Gastroesophageal sphincter (tissue), 4 donors: Measurements from ENCODE around the gene IL17RB. TPM values are rescaled to one million over a fixed set of nuclear protein-coding genes. Genes with fewer than 3 reads are reported as not detected.

Experiments used
- ATAC-seq: fragments of 150-250 bp; one replicate; pipeline ENCODE4 v1.9.1; 2016; ENCODE audit warnings: mild to moderate bottlenecking, moderate library complexity
- H3K27ac ChIP-seq, 4 donors: fragments of 200-600 bp; sonication (generic) in 3 of 4; 1 replicate in 3 of 4; 2 replicates in 1 of 4; pipeline ENCODE4 v1.5.1; 2016 to 2019
- H3K27me3 ChIP-seq: fragments of 200-600 bp; sonication (generic); one replicate; pipeline ENCODE4 v1.5.1; 2019
- H3K36me3 ChIP-seq, 2 donors: fragments of 200-600 bp; sonication (generic); one replicate each; pipeline ENCODE4 v1.5.1; 2019; ENCODE audit warnings: control low read depth in 1 of 2
- H3K4me1 ChIP-seq, 3 donors: fragments of 200-600 bp; sonication (generic); 1 replicate in 2 of 3; 2 replicates in 1 of 3; pipeline ENCODE4 v1.5.1; 2016 to 2019; ENCODE audit warnings: control low read depth in 2 of 3
- H3K4me3 ChIP-seq, 2 donors: fragments of 200-600 bp; sonication (generic); one replicate each; pipeline ENCODE4 v1.5.1; 2019; ENCODE audit warnings: mild to moderate bottlenecking in 1 of 2, moderate library complexity in 1 of 2
- H3K9me3 ChIP-seq, 3 donors: fragments of 200-600 bp; sonication (generic); one replicate each; pipeline ENCODE4 v1.5.1; 2017 to 2019; ENCODE audit warnings: control low read depth in 2 of 3
- EP300 ChIP-seq: sonication (generic); formaldehyde crosslinking; IDR thresholded peaks from one replicate; pipeline ENCODE4 v1.6.1; 2017; ENCODE audit warnings: antibody characterized with exemption, mild to moderate bottlenecking
- POLR2A ChIP-seq, 2 donors: fragments of 450-650 bp; IDR thresholded peaks; one replicate each; pipeline ENCODE4 v1.6.1; 2017; ENCODE audit warnings: antibody characterized with exemption in 2 of 2, mild to moderate bottlenecking in 2 of 2, moderate library complexity in 1 of 2
- POLR2AphosphoS5 ChIP-seq: sonication (generic); formaldehyde crosslinking; IDR thresholded peaks from one replicate; pipeline ENCODE4 v1.6.1; 2017; ENCODE audit warnings: antibody characterized with exemption
- WGBS, 2 donors: methylation state at CpG; one replicate each; pipeline ENCODE4 v1.1.5; 2018; ENCODE audit warnings: low coverage in 1 of 2; 5-methylcytosine and 5-hydroxymethylcytosine counted together
- total RNA-seq, 4 donors: library from RNA; depleted of rRNA; stranded (reverse); fragments of >200 nt; gene quantifications; one replicate each; pipeline ENCODE4 v1.1.0, GENCODE V29; 2016
- TF ChIP-seq, protein P1 (sequence below), 4 experiments: fragments of 200-600 bp in 2 of 4; fragments of 450-650 bp in 2 of 4; sonication (generic) in 1 of 4; IDR thresholded peaks; one replicate each; pipeline ENCODE4 v1.5.1; 2017 to 2019; ENCODE audit warnings: antibody characterized with exemption in 4 of 4, mild to moderate bottlenecking in 2 of 4, moderate library complexity in 2 of 4

Gene IL17RB
- total RNA-seq, 4 donors from 2014 or later: 0.19 to 1.1 (median 0.45) TPM

DNA sequence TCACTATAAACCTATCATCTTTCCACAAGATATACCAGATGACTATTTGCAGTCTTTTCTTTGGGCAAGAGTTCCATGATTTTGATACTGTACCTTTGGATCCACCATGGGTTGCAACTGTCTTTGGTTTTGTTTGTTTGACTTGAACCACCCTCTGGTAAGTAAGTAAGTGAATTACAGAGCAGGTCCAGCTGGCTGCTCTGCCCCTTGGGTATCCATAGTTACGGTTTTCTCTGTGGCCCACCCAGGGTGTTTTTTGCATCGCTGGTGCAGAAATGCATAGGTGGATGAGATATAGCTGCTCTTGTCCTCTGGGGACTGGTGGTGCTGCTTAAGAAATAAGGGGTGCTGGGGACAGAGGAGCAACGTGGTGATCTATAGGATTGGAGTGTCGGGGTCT lies 33.9 kb upstream of the IL17RB start:
- H3K36me3 ChIP-seq: peaks cover 0 to 2% of the 10 kb centered on the region in 2 donors
- H3K27ac ChIP-seq: no peak overlapping the region
- no peak for ATAC-seq
- H3K4me3 ChIP-seq: no peak overlapping the region
- H3K9me3 ChIP-seq: no peaks in the 10 kb centered on the region
- H3K27me3 ChIP-seq: no peaks in the 10 kb centered on the region
- TF ChIP-seq EP300: no peak
- no peak for TF ChIP-seq POLR2AphosphoS5
- TF ChIP-seq, protein P1, sequence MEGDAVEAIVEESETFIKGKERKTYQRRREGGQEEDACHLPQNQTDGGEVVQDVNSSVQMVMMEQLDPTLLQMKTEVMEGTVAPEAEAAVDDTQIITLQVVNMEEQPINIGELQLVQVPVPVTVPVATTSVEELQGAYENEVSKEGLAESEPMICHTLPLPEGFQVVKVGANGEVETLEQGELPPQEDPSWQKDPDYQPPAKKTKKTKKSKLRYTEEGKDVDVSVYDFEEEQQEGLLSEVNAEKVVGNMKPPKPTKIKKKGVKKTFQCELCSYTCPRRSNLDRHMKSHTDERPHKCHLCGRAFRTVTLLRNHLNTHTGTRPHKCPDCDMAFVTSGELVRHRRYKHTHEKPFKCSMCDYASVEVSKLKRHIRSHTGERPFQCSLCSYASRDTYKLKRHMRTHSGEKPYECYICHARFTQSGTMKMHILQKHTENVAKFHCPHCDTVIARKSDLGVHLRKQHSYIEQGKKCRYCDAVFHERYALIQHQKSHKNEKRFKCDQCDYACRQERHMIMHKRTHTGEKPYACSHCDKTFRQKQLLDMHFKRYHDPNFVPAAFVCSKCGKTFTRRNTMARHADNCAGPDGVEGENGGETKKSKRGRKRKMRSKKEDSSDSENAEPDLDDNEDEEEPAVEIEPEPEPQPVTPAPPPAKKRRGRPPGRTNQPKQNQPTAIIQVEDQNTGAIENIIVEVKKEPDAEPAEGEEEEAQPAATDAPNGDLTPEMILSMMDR (IDR thresholded peaks at IDR 0.05): no peak
- no peak for TF ChIP-seq POLR2A (IDR thresholded peaks at IDR 0.05)
- no peaks in the 10 kb centered on the region for H3K4me1 ChIP-seq
- WGBS, 2 donors: 60 to 75% methylated on average over 2 to 3 of the region's 4 CpGs

DNA sequence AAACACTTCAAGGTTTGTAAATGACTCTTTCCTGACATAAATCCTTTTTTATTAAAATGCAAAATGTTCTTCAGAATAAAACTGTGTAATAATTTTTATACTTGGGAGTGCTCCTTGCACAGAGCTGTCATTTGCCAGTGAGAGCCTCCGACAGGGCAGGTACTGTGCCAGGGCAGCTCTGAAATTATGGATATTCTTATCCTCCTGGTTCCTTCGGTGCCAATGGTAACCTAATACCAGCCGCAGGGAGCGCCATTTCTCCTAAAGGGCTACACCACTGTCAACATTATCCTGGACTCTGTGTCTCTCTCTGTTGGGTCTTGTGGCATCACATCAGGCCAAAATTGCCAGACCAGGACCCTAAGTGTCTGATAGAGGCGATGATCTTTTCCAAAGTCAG lies 33.1 kb upstream of the IL17RB start:
- peaks cover 0 to 8% of the 10 kb centered on the region in 2 donors for H3K36me3 ChIP-seq
- H3K4me1 ChIP-seq: no peaks in the 10 kb centered on the region
- H3K9me3 ChIP-seq: no peaks in the 10 kb centered on the region
- no peak for TF ChIP-seq POLR2A (IDR thresholded peaks at IDR 0.05)
- no peak for TF ChIP-seq POLR2AphosphoS5
- no peak for TF ChIP-seq EP300
- TF ChIP-seq, protein P1 (IDR thresholded peaks at IDR 0.05): no peak
- no peak overlapping the region for H3K27ac ChIP-seq
- no peaks in the 10 kb centered on the region for H3K27me3 ChIP-seq
- no peak overlapping the region for H3K4me3 ChIP-seq
- ATAC-seq: no peak
- 97 to 100% methylated on average over 2 to 4 of the region's 5 CpGs for WGBS, 2 donors

DNA sequence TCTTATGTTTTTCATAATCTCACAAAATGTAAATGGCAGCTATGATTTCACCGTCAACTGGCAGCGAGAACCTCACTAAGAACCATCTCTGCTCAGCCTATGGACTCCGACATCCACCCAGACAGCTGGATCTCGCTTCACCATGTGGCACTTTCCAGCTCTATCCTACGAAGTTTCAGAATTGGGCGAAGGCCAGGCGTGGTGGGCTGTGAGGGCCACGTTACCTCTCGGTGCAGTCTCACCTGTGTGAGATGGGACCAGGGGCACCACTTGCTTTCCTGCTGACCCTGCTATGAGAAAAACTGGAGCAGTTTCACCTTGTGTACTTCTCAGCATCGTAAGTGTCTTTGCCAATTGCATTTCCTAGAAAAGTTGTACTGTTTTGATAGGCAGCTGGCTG lies 32.5 kb upstream of the IL17RB start:
- Histone ChIP-seq H3K4me3 (no peak overlapping the region), H3K27me3 (no peaks in the 10 kb centered on the region), H3K27ac (no peak overlapping the region), H3K9me3 (no peaks in the 10 kb centered on the region), H3K36me3 (peaks cover 0 to 8% of the 10 kb centered on the region in 2 donors), H3K4me1 (no peaks in the 10 kb centered on the region)
- 79 to 92% methylated on average over 6 to 10 of the region's 10 CpGs for WGBS, 2 donors
- ATAC-seq: no peak
- TF ChIP-seq POLR2A (IDR thresholded peaks at IDR 0.05) (no peak), POLR2AphosphoS5 (no peak), EP300 (no peak)
- TF ChIP-seq, protein P1 (IDR thresholded peaks at IDR 0.05): no peak

DNA sequence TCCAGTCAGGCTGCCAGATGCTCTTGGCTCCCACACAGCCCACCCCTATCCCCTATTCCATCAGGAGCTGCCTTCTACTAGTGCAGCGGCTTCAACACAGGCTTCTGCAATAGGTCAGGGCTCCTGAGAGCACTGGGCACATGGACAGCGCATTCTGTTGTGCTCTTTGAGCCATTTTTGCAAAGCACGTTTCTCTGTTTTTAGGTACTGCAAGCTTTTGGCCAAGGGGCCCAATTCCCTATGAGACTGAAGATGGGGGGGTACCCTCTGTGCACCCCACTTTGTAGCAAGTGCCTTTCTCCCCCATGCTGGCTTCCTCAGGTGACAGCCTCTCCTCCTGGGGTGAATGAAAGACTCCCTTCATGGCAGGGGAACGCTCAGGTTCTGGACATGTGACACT lies 31.3 kb upstream of the IL17RB start:
- H3K27ac ChIP-seq: no peak overlapping the region
- peaks cover 0 to 18% of the 10 kb centered on the region in 2 donors for H3K36me3 ChIP-seq
- no peaks in the 10 kb centered on the region for H3K9me3 ChIP-seq
- no peaks in the 10 kb centered on the region for H3K4me1 ChIP-seq
- H3K27me3 ChIP-seq: no peaks in the 10 kb centered on the region
- 83% methylated on average over 1 of the region's 4 CpGs; no CpG with 5 or more reads in 1 of the 2 donors for WGBS, 2 donors
- TF ChIP-seq POLR2AphosphoS5 (no peak), EP300 (no peak), POLR2A (IDR thresholded peaks at IDR 0.05) (no peak)
- TF ChIP-seq, protein P1 (IDR thresholded peaks at IDR 0.05): no peak
- ATAC-seq: no peak
- H3K4me3 ChIP-seq: no peak overlapping the region

DNA sequence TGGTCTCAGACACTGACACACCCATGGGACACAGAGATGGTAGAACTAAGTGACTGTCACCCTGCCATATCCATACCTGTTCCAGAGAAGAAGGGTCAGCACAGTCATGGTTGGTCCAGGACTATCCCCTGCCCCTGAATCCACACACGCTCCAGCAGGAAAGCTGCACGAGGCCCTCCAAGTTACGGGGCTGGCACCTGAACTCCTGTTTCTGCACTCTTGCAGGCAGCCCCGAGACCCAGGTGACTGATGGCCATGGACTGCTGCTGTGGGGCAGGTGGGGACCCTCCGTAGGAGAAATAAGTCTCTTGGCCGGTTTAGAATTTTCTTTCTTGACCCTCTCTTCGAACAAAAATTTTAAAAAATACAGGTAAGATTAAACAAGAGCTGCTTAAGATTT lies 30.7 kb upstream of the IL17RB start:
- 93% methylated on average over 3 of the region's 7 CpGs; no CpG with 5 or more reads in 1 of the 2 donors for WGBS, 2 donors
- no peak for ATAC-seq
- Histone ChIP-seq H3K27ac (no peak overlapping the region), H3K9me3 (no peaks in the 10 kb centered on the region), H3K27me3 (no peaks in the 10 kb centered on the region), H3K4me3 (no peak overlapping the region), H3K4me1 (no peaks in the 10 kb centered on the region), H3K36me3 (peaks cover 0 to 18% of the 10 kb centered on the region in 2 donors)
- TF ChIP-seq POLR2AphosphoS5 (no peak), EP300 (no peak), POLR2A (IDR thresholded peaks at IDR 0.05) (no peak)
- TF ChIP-seq, protein P1 (IDR thresholded peaks at IDR 0.05): no peak
